PFSK-1 (cell line): ENCODE data around the gene TBC1D32.

Experiments
- FOXP2 ChIP-seq: optimal IDR thresholded peaks from 2 replicates; pipeline ENCODE3; 2011; ENCODE audit warnings: borderline replicate concordance, control low read depth, inconsistent platforms; ENCODE audit not compliant: insufficient read depth; ENCODE audit errors: extremely low read length, extremely low read depth
- POLR2AphosphoS5 ChIP-seq: IDR thresholded peaks from 2 replicates; pipeline ENCODE4 v1.6.1; 2012; ENCODE audit warnings: low read depth, mild to moderate bottlenecking, control low read depth, low read length, moderate library complexity
- REST ChIP-seq, 2 experiments: IDR thresholded peaks; 2 replicates each; pipeline versions ENCODE4 v1.6.1 to v1.8.0; 2011 to 2012; ENCODE audit warnings: low read depth in 2 of 2, low read length in 2 of 2, control low read depth in 1 of 2, inconsistent platforms in 1 of 2, mild to moderate bottlenecking in 1 of 2, moderate library complexity in 1 of 2; ENCODE audit not compliant: insufficient read depth in 1 of 2
- SIN3A ChIP-seq: IDR thresholded peaks from 2 replicates; pipeline ENCODE4 v1.6.1; 2012; ENCODE audit warnings: mild to moderate bottlenecking, low read length, moderate library complexity, borderline replicate concordance; ENCODE audit not compliant: insufficient read depth
- TAF1 ChIP-seq: IDR thresholded peaks from 2 replicates; pipeline ENCODE4 v1.6.1; 2012; ENCODE audit warnings: low read length, control low read depth, borderline replicate concordance; ENCODE audit not compliant: insufficient read depth

DNA sequence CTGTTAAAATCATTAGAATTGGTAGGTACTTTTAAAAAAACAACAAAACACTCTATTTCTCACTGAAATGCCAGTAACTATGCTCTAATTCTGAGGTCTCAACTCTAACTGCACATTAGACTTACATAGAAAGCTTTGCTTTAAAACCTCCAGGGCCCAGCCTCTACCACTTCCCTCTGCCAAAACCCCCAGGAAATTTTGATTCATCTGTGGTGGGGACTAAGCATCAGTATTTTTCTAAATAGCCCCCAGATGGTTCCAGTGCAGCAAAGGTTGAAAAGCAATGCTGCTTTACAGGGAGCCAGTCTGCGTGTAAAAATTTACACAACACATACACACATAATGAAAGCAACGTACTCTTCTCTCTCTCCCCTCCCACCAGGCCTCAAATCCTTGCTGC lies 3.8 kb downstream of the TBC1D32 start:
- TF ChIP-seq TAF1 (no peak), POLR2AphosphoS5 (no peak), SIN3A (no peak), REST (IDR thresholded peaks at IDR 0.05; ENCODE audit: insufficient read depth in 1 of 2, low read depth in 2 of 2, low read length in 2 of 2) (no peak), FOXP2 (no peak)
